ENCODE data around the gene ABLIM1.

The ABLIM1 gene

DNA sequence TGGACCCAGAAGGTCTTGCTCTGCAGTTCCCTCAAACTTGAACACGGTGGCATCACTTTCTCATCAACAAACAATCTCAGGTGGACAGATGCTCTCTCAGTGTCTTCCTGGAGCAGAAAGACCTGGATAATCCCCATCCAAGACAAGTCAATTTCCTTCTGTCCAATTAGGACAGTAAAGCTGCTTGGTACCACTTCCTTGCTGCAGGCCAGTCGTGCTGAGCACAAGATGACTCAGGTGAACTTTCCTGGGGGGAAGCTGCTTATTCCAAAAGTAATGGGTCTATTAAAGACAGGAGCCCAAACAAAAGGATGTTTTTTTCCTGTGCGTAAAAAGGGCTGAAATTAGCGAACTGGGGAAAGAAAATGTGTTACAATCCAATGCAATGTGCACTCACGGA, 146.2 kb downstream of the ABLIM1 start:
- no peak for DNase-seq

DNA sequence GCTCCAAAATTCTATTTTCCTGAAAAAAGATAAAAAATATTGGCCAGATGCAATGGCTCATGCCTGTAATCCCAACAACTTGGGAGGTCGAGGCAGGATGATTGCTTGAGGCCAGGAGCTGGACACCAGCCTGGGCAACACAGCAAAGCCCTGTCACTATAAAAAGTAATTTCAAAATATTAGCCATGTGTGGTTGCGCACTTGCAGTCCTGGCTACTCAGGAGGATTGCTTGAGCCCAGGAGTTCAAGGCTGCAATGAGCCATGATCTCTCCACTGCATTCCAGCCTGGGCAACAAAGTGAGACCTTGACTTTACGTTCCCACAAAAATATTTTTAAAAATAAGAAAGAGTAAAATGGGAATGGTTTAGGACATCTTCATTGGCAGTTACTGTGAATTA, 149.7 kb downstream of the ABLIM1 start:
- DNase-seq: no peak

- DNase-seq: no peak
Measured at GRCh38 chr10:114507449-114507848, 150.6 kb downstream of the ABLIM1 start.

DNA sequence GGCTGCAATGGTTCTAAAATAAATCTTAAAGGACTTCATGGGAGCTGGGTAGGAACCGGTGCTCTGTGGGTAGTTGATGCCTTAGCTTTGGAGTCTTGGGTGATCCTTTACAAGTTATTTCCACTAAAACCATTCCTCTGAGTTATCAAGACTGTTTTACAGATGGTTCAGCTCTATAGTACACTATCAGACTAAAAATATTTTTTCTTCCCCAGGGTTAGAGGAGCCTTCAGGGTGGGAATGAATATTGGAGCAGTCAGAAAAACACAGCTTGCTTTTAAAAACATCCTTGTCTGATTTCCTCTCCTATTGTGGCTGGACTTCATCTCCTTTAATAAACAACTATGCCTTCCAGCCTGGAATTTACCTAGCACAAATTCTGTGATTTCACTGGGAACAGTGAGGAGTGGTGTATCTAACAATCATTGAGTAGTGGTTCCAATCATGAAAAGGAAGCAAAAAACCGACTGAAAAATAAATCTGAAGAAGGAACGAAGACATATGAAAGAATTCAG, 151.1 kb downstream of the ABLIM1 start:
- DNase-seq: no peak

GRCh38 chr10:114504769-114505579, 153.1 kb downstream of the ABLIM1 start:
- no peak for DNase-seq

- DNase-seq: no peak
Measured at GRCh38 chr10:114502074-114502473, 156.0 kb downstream of the ABLIM1 start.

- no peak for DNase-seq
Measured at GRCh38 chr10:114501650-114502049, 156.4 kb downstream of the ABLIM1 start.

- no peak for DNase-seq
Measured at GRCh38 chr10:114500643-114501042, 157.4 kb downstream of the ABLIM1 start.

DNA sequence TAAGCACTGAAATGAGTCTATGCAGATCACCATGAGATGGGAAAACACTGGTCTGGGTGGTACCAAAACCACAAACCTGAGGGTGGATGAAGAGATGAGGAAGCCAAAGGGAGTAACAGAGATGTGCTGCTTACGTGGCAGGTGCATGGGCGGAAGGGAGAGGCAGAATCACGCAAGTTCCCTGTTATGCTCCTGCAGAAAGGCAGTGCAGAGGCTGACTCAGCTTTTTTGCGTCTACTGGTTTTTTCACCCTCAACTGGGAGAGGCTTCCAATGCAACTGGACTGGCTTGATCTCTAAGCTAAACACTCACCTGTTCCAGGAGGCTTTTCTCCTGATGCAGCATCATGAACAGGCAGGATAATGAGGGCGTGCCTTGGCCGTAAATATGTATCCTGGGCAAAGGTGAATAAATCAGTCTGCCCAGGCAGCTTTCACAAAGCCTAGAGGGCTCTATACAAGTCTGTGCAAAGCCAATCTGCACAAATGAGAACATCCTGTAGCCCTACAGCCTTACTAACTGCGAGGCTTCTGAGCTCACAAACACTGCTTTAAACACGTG, 158.4 kb downstream of the ABLIM1 start:
- no peak for DNase-seq

DNA sequence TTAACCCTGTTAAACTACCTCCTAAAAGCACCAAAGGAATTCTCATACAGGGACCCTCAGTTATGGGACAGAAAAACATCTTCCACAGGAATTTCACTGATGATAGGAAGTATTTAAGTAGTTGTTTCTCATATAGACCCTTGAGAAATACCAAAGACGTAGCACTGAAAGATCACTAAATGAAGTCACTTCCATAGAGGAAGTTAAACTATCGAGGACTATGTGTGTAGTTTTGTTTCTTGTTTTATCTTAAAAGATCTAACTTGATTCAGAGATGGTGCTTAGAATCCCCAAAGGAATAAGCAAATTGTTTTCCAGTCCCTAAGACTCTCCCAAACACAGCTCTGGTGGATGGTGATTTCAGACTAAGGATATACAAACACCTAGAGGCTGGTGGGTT, 159.0 kb downstream of the ABLIM1 start:
- DNase-seq: no peak

DNA sequence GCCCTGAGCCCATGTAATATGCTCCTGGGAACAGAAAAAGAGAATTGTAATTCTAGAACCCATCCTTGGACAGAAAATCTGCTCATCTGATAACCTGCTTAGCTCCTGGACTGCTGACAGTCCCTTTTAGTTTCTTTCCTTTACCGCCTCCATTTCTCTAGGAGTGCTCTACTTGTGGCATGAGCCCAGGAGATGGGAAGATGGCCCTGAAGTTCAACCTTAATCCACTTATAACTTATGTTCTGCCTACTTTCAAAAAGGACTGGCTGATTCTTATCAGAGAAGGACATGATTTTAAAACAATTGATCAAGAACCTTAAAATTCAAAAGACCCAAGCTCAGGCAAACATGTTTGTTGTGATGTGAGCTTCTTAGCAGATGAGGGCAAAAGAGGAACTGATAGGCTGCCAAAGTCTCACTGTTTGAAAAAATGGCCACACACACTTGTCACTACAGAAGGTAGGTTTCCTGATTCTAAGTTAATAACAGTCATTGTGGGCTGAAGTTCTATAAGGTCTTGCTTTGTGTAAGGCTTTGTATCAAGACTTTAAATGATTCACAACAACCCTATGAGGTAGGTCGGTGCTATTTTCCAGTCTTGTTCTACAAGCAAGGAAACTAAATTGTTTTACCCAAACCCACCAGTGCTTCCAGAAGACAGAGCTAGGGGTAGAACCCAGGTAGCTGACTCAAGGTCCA, 159.5 kb downstream of the ABLIM1 start:
- no peak for DNase-seq

- DNase-seq: no peak
Measured at GRCh38 chr10:114495303-114495702, 162.8 kb downstream of the ABLIM1 start.

GRCh38 chr10:114492351-114493037, 165.6 kb downstream of the ABLIM1 start:
- DNase-seq: no peak

DNA sequence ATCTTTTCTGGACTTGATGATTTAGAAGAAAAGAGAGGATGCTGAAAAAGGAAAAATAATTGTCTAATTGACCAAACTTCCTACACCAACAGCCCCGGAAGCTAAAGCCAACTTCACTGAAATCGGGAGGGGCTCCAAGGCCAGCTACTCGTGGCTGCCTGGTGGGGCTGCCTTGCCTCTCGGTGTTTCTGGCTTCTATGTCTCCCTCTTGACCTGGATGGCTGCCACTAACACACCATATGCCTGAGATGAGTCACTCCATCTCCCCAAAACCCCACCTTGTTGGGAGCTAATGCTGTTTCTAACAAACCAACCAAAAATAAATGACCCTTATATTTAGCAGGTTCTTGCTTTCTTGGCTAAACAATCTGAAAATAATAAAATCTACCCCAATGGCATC, 166.1 kb downstream of the ABLIM1 start:
- no peak for DNase-seq

DNA sequence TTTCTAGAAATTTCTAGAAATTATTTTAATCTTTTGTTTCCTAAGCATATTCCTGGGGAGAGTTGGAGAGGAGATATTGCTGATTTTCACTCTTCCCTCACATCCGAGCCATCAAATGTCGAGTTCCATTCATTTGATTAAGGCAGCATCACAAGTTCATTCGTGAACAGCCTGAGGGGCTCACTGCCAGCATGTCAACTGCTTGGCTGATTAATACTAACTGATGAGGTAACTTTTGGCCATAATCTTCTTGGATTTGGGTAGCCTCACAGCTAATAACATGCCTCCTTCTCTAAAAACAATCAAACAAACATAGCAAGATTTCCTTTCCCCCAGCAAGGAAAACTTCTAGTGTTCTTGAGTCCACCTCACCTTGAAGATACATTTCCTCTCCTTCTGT, 166.7 kb downstream of the ABLIM1 start:
- no peak for DNase-seq

- DNase-seq: no peak
Measured at GRCh38 chr10:114489521-114490310, 168.4 kb downstream of the ABLIM1 start.

GRCh38 chr10:114487815-114488536, 170.1 kb downstream of the ABLIM1 start:
- DNase-seq: no peak

- DNase-seq: no peak
Measured at GRCh38 chr10:114486938-114487814, 170.9 kb downstream of the ABLIM1 start.

GRCh38 chr10:114485696-114486400, 172.2 kb downstream of the ABLIM1 start:
- DNase-seq: no peak

DNA sequence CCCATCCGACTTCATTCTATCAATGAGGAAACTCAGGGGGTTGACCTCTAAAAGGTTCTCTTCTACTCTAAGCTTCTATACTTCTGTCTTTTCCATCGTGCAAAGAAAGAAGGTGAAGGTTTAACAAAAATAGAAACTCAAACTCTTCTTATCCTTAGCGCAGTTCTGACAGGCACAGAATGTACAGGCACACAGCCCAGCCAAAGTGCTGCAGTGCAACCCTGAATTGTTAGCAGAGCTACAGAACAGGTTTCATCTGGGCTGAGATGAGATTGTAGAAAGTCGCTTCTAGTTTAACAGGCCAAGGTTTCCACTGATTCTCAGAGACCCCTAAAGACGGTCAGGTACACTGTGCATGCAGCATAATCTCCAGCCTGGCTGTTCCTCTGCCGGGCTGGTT, 174.5 kb downstream of the ABLIM1 start:
- no peak for DNase-seq
